HG02981 (cell line): ENCODE results near the gene BMP7.

Experiments
- ATAC-seq: cut with Tn5 transposase; IDR thresholded peaks from one replicate; pipeline ENCODE4 v1.9.1; 2021; ENCODE audit warnings: mild to moderate bottlenecking, moderate library complexity; ENCODE audit not compliant: unreplicated experiment

BMP7 gene

DNA sequence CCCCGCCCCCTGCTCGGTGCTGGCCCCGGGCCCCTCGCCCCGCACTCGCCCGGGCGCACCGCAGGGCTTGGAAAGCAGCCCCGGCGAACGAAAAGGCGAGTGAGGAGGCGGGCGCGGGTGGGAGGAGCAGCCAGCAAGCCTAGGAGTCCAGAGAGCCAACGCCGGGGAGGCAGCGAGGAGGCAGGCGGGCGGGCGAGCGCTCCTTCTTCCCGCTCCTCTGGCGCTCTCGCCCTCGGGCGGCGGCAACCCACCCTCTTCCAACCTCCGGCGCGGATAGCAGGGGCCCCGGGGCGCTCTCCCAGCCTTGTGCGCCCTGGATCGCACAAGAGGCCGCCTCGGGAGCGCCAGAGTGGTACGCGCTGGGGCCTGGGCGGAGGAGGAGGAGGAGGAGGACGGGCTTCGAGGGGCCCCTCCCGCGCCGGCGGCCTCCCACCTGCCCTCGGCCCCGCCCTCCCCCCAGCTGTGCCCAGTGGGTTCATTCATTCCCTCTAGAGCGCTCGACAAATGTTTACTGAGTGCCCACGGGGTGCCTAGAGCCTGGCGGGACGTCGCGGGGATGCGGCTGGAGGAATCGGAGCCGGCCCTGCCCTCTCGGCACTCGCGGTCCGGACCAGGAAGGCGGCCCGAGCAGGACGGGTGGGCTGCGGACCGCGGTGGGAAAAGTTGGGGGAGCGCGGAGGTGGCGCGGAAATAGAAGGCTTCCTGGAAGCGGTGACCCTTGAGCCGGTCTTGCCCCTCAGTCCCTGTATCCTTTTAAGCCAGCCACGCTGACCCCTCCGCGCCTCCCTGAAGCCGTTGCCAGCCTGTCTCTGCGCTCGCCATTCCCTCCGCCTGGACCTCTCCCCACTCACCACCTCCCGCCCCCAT is at the start of gene BMP7:
Gene BMP7 (minus strand): TSS at position 351 of the 867 bp plus-strand sequence. CDS start 519 bp downstream, outside the sequence.
- ATAC-seq: no peak

- no peak for ATAC-seq
Observed at GRCh38 chr20:57315976-57316480, 49.6 kb upstream of the BMP7 start.

- no peak for ATAC-seq
Observed at GRCh38 chr20:57315083-57315975, 48.9 kb upstream of the BMP7 start.

DNA sequence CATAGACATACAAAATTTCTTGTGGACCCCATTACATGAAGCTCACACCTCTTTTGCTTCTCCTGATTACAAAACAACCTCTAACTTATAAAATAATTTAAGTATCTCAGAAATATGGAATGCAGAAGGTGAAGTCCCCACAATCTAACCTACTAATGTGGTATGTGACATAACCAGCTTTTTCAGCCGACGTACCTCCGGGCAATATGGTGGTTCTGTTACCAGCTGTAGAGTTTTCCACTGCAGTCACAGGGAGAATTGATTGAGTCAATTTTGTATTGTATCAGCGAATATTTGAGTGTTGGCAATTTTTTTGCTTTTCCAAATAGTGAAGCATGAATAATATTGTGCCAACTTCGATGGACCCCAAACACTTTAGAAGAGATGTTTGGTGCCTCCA is 47.5 kb upstream of the BMP7 start:
- ATAC-seq: no peak

DNA sequence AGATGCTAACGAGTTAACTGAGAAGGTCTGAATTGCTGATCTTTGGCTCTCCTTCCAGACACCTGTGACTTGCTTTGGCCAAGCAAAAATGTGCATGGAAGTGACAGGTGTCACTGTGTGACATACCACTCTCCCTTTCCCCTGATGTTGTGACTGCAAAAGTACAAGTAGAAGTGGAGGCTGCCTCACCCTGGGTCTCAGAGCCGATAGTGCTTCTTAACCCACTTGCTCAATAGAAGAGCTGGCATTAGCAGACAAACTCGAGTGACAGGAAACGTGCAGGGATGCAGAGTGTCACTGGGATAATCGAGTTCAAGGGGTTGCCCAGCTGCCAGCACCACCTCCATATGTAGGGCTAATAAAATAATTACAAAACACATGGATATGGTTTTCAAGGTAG is 46.8 kb upstream of the BMP7 start:
- ATAC-seq: no peak

GRCh38 chr20:57312138-57312537 is 45.7 kb upstream of the BMP7 start:
- no peak for ATAC-seq

- no peak for ATAC-seq
Observed at GRCh38 chr20:57310821-57311514, 44.5 kb upstream of the BMP7 start.

DNA sequence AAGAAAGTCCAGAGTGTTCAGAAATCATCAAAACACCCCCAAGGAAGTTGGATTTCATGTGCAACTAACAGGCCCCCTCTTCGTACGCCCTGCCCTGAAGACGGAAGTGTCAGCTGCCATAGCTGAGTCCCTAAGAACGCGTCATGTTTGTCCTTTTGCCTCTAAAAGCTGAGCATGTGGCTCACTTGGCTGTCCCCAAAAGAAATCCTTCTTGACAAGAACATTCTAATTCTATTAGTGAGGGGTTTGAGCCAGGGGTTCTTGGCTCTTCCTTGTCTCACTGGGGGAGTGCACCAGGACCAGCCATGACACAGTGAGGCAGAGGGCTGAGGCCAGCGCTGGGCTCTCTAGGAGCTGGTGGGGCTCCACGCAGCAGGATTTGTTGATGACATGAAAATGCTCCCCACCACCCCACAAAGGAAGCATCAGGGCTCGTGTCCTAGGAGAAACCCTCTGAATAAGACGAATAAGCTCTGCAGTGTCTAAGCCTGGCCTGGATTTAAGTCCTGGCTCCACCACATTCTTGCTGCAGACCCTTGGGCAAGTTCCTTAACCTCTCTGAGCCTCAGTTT is 43.2 kb upstream of the BMP7 start:
- no peak for ATAC-seq

DNA sequence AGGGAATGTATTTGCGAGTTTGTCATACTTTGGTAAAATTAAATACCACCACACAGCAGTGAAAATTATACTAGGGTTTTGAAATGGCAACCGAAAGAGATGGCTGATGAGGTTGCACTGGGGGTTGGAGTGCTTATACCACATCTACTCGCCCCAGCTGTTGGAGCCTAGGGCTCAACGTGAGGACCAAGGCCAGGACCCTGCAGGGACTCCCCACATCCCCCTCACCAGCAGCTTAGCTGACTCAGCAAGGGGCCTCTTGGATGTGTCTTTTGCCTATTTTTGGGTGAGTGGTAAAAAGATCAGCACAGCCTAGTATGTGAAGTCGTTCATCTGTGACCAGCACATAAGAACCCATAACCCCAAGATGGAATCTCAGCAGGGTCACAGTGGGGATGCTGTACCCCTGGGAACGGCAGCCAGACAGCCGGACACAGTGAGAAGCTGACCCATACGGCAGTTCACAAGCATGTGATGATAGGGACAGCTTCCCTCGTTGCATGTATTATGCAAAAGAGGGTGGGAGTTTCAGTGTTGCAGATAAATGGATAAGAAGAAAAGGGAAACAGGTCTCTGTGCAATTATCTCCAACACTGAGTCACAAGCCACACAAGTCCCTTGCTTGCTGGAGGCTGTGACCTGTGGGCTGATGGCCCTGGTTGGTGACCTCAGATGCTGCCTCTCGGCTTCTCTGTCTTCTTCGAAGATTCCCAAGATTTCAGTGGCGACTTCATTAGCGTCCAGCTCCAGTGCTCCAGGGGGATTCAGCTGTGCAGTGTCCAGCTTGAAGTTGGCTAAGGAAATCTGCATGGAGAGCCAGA is 42.2 kb upstream of the BMP7 start:
- no peak for ATAC-seq

- ATAC-seq: no peak
Observed at GRCh38 chr20:57306747-57307146, 40.3 kb upstream of the BMP7 start.

- no peak for ATAC-seq
Observed at GRCh38 chr20:57301026-57301425, 34.6 kb upstream of the BMP7 start.

DNA sequence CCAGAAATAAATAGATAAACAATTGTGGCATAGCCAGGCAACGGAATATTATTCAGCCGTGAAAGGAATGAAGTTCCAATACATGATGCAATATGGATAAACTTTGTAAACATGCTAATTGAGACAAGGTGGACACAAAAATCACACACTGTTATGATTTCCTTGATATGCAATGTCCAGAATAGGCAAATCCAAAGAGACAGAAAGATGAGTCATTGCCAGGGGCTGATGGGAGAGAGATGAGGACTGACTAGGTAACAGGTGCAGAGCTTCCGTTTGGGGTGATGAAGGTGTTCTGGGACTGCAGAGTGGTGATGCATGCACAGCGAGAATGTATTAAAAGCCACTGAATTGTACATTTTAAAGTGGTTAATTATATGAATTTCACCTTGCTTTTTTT is 32.0 kb upstream of the BMP7 start:
- no peak for ATAC-seq

GRCh38 chr20:57294550-57294949 is 28.1 kb upstream of the BMP7 start:
- no peak for ATAC-seq

DNA sequence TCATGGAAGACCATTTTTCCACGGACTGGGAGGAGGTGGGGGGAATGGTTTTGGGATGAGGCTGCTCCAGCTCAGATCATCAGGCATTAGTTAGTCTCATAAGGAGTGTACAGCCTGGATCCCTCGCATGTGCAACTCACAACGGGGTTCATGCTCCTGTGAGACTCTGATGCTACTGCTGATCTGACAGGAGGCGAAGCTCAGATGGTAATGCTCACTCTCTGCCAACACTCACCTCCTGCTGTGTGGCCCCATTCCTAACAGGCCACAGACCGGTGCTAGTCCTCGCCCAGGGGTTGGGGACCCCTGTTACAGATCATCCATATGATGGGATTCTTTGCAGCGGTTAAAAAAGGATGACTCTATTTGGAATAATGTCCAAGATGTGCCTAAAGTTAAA is 27.6 kb upstream of the BMP7 start:
- no peak for ATAC-seq

DNA sequence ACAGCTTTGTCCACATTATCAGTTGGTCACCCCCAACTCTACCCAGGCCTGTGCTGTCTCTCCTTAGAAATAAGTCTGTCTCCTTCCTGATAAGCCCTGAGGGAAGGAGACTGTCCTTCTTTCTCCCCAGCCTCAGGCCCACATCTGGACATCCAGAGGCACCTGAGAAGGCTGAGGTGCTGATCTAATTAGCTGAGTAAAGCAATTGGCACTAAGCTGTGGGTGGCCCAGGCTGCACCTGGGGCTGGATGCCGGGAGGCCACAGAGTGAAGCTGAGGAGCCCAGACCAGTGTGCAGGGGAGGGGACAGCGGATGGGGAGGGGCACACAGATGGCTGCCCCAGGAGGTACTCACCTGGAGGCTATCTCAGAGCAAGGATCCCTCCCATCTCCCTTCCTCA is 26.2 kb upstream of the BMP7 start:
- no peak for ATAC-seq

- ATAC-seq: no peak
Observed at GRCh38 chr20:57291694-57292093, 25.3 kb upstream of the BMP7 start.

DNA sequence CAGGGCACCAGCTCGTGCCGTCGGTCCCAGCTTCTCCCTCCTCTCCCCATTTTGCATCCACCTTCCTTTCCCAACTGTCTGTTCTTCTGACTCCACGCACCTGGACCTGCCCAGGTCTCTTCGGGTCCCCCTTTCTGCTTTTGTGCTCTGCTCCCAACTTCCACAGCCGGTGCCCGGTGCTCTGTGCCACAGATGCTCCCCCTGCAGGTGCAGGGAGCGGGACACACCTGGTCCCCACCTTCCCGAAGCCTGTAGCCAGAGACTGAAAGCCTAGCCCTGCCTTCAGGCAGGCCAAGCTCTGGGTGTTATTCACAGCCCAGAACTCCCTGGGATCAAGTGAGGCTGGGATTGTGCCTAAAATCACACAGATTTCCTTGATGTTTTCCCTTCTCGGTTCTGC is 24.6 kb upstream of the BMP7 start:
- no peak for ATAC-seq

GRCh38 chr20:57290178-57290484 is 23.7 kb upstream of the BMP7 start:
- no peak for ATAC-seq

- ATAC-seq: no peak
Observed at GRCh38 chr20:57289391-57290177, 23.1 kb upstream of the BMP7 start.
